Mucosa of descending colon (tissue), 3 donors: ENCODE data around the gene PAM. TPM values are rescaled to one million over a fixed set of nuclear protein-coding genes. Genes with fewer than 3 reads are reported as not detected.

Source experiments
- ATAC-seq: fragments of 200-7000 bp; cut with Tn5 transposase; one replicate; pipeline ENCODE4 v1.9.1; 2020; ENCODE audit warnings: mild to moderate bottlenecking, moderate library complexity
- DNase-seq, 3 donors: peaks; one replicate each; pipeline ENCODE4 v3.0.0-alpha.2; 2020
- H3K36me3 ChIP-seq: fragments of 200-600 bp; one replicate; pipeline ENCODE4 v1.8.0; 2021; ENCODE audit warnings: low read depth, mild to moderate bottlenecking
- H3K4me1 ChIP-seq: fragments of 200-600 bp; one replicate; pipeline ENCODE4 v1.8.0; 2021; ENCODE audit warnings: low read depth, mild to moderate bottlenecking
- H3K4me3 ChIP-seq: fragments of 200-600 bp; one replicate; pipeline ENCODE4 v1.8.0; 2021; ENCODE audit warnings: mild to moderate bottlenecking
- H3K9me3 ChIP-seq: fragments of 200-600 bp; one replicate; pipeline ENCODE4 v1.8.0; 2021; ENCODE audit warnings: mild to moderate bottlenecking
- CTCF ChIP-seq: fragments of 200-600 bp; IDR thresholded peaks from one replicate; pipeline ENCODE4 v1.8.0; 2022; ENCODE audit warnings: antibody characterized with exemption, mild to moderate bottlenecking
- intact Hi-C, 2 donors: fragments of 100-400 bp; cut with DNase I in 1 of 2; cut with micrococcal nuclease in 1 of 2; formaldehyde crosslinking; loops; one replicate each; pipeline versions ENCODE4 v1.11.0 to v1.11.1; 2022; cut with DNase I, micrococcal nuclease
- total RNA-seq, 3 donors: library from RNA; stranded (reverse); fragmentation: NEBNext Ultra II Directional in 2 of 3; extraction: Animal tissue kit (Norgen Biotek cat#: 25700) in 2 of 3; gene quantifications; one replicate each; pipeline versions ENCODE4 v1.2.1 to v1.2.4, GENCODE V29; 2021 to 2023
- donor health status: DM: no; HTN: no; CAD: no; lungs with moderate emphysema.
- donor health status: DM: no; HTN: no; CAD: no.
- donor health status: DM: no; HTN: yes; CAD: no.

PAM gene
- total RNA-seq, 3 donors from 2014 or later, result 59.7 to 164 (median 64.4) TPM

- no peaks in the 10 kb centered on the region for H3K36me3 ChIP-seq
- no peak for ATAC-seq
- H3K9me3 ChIP-seq, result no peaks in the 10 kb centered on the region
- H3K4me1 ChIP-seq, result no peaks in the 10 kb centered on the region
- no peak overlapping the region for H3K4me3 ChIP-seq
- DNase-seq, result no peak
- intact Hi-C loops, result loop anchor here in 1 of 2 donors (10.0 kb wide), 2 partner anchors 188 to 348 kb away; no protein-coding TSS in a partner anchor
- TF ChIP-seq CTCF, result no peak
Measured at GRCh38 chr5:102787134-102787533, 32.0 kb downstream of the PAM start.

GRCh38 chr5:102788788-102789187 lies 33.7 kb downstream of the PAM start:
- Histone ChIP-seq H3K4me3 (no peak overlapping the region), H3K9me3 (no peaks in the 10 kb centered on the region), H3K4me1 (no peaks in the 10 kb centered on the region), H3K36me3 (no peaks in the 10 kb centered on the region)
- intact Hi-C loops, result loop anchor here in 1 of 2 donors (10.0 kb wide), 2 partner anchors 186 to 346 kb away; no protein-coding TSS in a partner anchor
- no peak for ATAC-seq
- no peak for DNase-seq
- no peak for TF ChIP-seq CTCF

- TF ChIP-seq CTCF, result no peak
- no peak for ATAC-seq
Measured at GRCh38 chr5:102789469-102789868, 34.4 kb downstream of the PAM start.

GRCh38 chr5:102790748-102791147 lies 35.6 kb downstream of the PAM start:
- H3K9me3 ChIP-seq, result no peaks in the 10 kb centered on the region
- ATAC-seq (no peak), DNase-seq (no peak)
- intact Hi-C loops, result no loop called here
- no peak overlapping the region for H3K4me3 ChIP-seq
- H3K4me1 ChIP-seq, result no peaks in the 10 kb centered on the region
- TF ChIP-seq CTCF, result no peak
- H3K36me3 ChIP-seq, result no peaks in the 10 kb centered on the region

More at GRCh38 chr5:102789469-102789868, 34.4 kb downstream of the PAM start:
- intact Hi-C loops, result loop anchor here in 1 of 2 donors (10.0 kb wide), 2 partner anchors 185 to 345 kb away; no protein-coding TSS in a partner anchor
- no peaks in the 10 kb centered on the region for H3K4me1 ChIP-seq
- DNase-seq, result no peak
- H3K9me3 ChIP-seq, result no peaks in the 10 kb centered on the region
- H3K4me3 ChIP-seq, result no peak overlapping the region
- H3K36me3 ChIP-seq, result no peaks in the 10 kb centered on the region

- intact Hi-C loops, result no loop called here
- Histone ChIP-seq H3K9me3 (no peaks in the 10 kb centered on the region), H3K4me3 (no peak overlapping the region), H3K36me3 (no peaks in the 10 kb centered on the region), H3K4me1 (no peaks in the 10 kb centered on the region)
- TF ChIP-seq CTCF, result no peak
- no peak for DNase-seq
- ATAC-seq, result no peak
Measured at GRCh38 chr5:102792705-102793104, 37.6 kb downstream of the PAM start.

GRCh38 chr5:102794047-102794446 lies 38.9 kb downstream of the PAM start:
- no peak for TF ChIP-seq CTCF
- Histone ChIP-seq H3K4me3 (no peak overlapping the region), H3K4me1 (no peaks in the 10 kb centered on the region), H3K36me3 (no peaks in the 10 kb centered on the region), H3K9me3 (no peaks in the 10 kb centered on the region)
- intact Hi-C loops, result no loop called here
- ATAC-seq, result no peak
- no peak for DNase-seq
